ENCODE results near the gene OXGR1. TPM values are rescaled to one million over a fixed set of nuclear protein-coding genes. Genes with fewer than 3 reads are reported as not detected.
"Not testable (repeated sequence)": the region's sequence is repeated elsewhere in the genome, so short reads cannot be mapped to it uniquely, and the experiment has no call there.

The OXGR1 gene
- total and polyA plus RNA-seq, 10 of the 15 experiments (the other 5 are each of a cell fraction or from before 2014, with no cell fraction given), result 0.05 TPM; not detected in 9

- TF ChIP-seq ZBTB4 (CRISPR knock-in tag; IDR thresholded peaks at IDR 0.05) (no peak), SIX5 (IDR thresholded peaks at IDR 0.05; ENCODE audit: low read depth, low read length, severe bottlenecking) (no peak), STAT3 (IDR thresholded peaks at IDR 0.05; ENCODE audit: low read depth, low read length) (no peak), ZNF217 (IDR thresholded peaks at IDR 0.05) (no peak), ZSCAN29 (IDR thresholded peaks at IDR 0.05) (no peak)
Observed at GRCh38 chr13:96982672-96983071, 11.6 kb downstream of the OXGR1 start (continued).

- H3K36me3 ChIP-seq (ENCODE audit: control insufficient read depth in 2 of 2, insufficient read depth in 2 of 2, low read length in 1 of 2); H3K4me2 ChIP-seq (ENCODE audit: control insufficient read depth, insufficient read depth); SMC1A ChIA-PET (ENCODE audit: uncharacterized antibody, unreplicated experiment); RAD21 ChIA-PET (ENCODE audit: unreplicated experiment); BruUV-seq (replicated peaks); POLR2A ChIA-PET; H3K9me3 ChIP-seq (replicated peaks; ENCODE audit: control insufficient read depth, insufficient read depth, low read length); intact Hi-C loops (cut with micrococcal nuclease; ENCODE audit: unreplicated experiment); H3K27ac ChIP-seq (ENCODE audit: control insufficient read depth, insufficient read depth); H3K9ac ChIP-seq (ENCODE audit: control insufficient read depth, insufficient read depth, low read length); H4K20me1 ChIP-seq (ENCODE audit: control insufficient read depth, insufficient read depth); H3K4me1 ChIP-seq (ENCODE audit: control insufficient read depth, insufficient read depth, low read length); H3K79me2 ChIP-seq (ENCODE audit: control insufficient read depth, insufficient read depth, low read length); in situ Hi-C loops (cut with MboI); DNase-seq (ENCODE audit: low read depth, low spot score); H3K27me3 ChIP-seq (replicated peaks in 1 of 2; ENCODE audit: control insufficient read depth in 2 of 2, insufficient read depth in 2 of 2, low read length in 1 of 2); H3K4me3 ChIP-seq; H2AFZ ChIP-seq (ENCODE audit: control insufficient read depth, low read depth, low read length); FAIRE-seq; ATAC-seq: not testable (repeated sequence)
- CTCF ChIA-PET, result interaction anchor here (0.8 kb wide), 1 partner anchor 22 kb away, joined by 3 read pairs; no protein-coding TSS in a partner anchor
- 50% methylated on average over 1 of the region's 1 CpG for WGBS (ENCODE audit: insufficient coverage, insufficient replicate concordance, low lambda C conversion rate, missing lambda C conversion rate)
Observed at GRCh38 chr13:96979861-96980260, 14.4 kb downstream of the OXGR1 start.
